Esophagus muscularis mucosa (tissue), 4 donors: Measurements from ENCODE around the gene FRMD1.

Source experiments
- CTCF ChIP-seq, 3 experiments: fragments of 200-600 bp in 2 of 3; fragments of 450-650 bp in 1 of 3; sonication (generic) in 2 of 3; IDR thresholded peaks; one replicate each; pipeline ENCODE4 v1.5.1; 2017 to 2019; ENCODE audit warnings: antibody characterized with exemption in 3 of 3, mild to moderate bottlenecking in 2 of 3, moderate library complexity in 1 of 3
- EP300 ChIP-seq: sonication (generic); formaldehyde crosslinking; IDR thresholded peaks from one replicate; pipeline ENCODE4 v1.6.1; 2017; ENCODE audit warnings: antibody characterized with exemption
- POLR2A ChIP-seq: fragments of 450-650 bp; IDR thresholded peaks from one replicate; pipeline ENCODE4 v1.6.1; 2017; ENCODE audit warnings: antibody characterized with exemption, moderate library complexity, mild to moderate bottlenecking, low read depth
- POLR2AphosphoS5 ChIP-seq, 2 donors: sonication (generic); formaldehyde crosslinking; IDR thresholded peaks; one replicate each; pipeline ENCODE4 v1.6.1; 2017; ENCODE audit warnings: antibody characterized with exemption in 2 of 2

GRCh38 chr6:168020242-168020641 lies 58.8 kb downstream of the FRMD1 start:
- TF ChIP-seq CTCF (IDR thresholded peaks at IDR 0.05) (no peak), POLR2A (no peak), POLR2AphosphoS5 (IDR thresholded peaks at IDR 0.05) (no peak), EP300 (no peak)
